Cardiac muscle cell (in vitro differentiated cells and primary cell): ENCODE measurements around the gene SNAPC4. TPM values are rescaled to one million over a fixed set of nuclear protein-coding genes. Genes with fewer than 3 reads are reported as not detected.

Experiments
- DNase-seq, 2 donors: peaks; one replicate each; pipeline versions ENCODE4 v3.0.0 to v3.0.0-alpha.2; 2010 to 2017; ENCODE audit warnings: low read depth in 1 of 2, low spot score in 1 of 2
- H3K27ac ChIP-seq: fragments of 200-600 bp; sonication (generic); 2 replicates; pipeline ENCODE4 v1.5.1; 2016
- H3K27me3 ChIP-seq: fragments of 200-600 bp; sonication (generic); 2 replicates; pipeline ENCODE4 v1.6.0; 2016; ENCODE audit warnings: control low read depth
- H3K36me3 ChIP-seq: fragments of 200-600 bp; sonication (generic); 2 replicates; pipeline ENCODE4 v1.5.1; 2016; ENCODE audit warnings: control low read depth
- H3K4me1 ChIP-seq: fragments of 200-600 bp; sonication (generic); 2 replicates; pipeline ENCODE4 v1.8.1; 2017; ENCODE audit warnings: low read depth, mild to moderate bottlenecking, mixed run types
- H3K4me3 ChIP-seq: fragments of 200-600 bp; sonication (generic); 2 replicates; pipeline ENCODE4 v1.5.1; 2016; ENCODE audit warnings: mild to moderate bottlenecking
- H3K9me3 ChIP-seq: fragments of 200-600 bp; sonication (generic); 2 replicates; pipeline ENCODE4 v1.5.1; 2017; ENCODE audit warnings: low read depth, mild to moderate bottlenecking, control low read depth
- polyA plus RNA-seq: library from polyadenylated mRNA; unstranded; fragments of >200 nt; fragmentation: Nextera tagmentation; extraction: Ambion mirVana; gene quantifications from 2 replicates; pipeline ENCODE4 v1.2.1, GENCODE V29; 2016
- total RNA-seq: library from RNA; depleted of rRNA; stranded (reverse); fragments of >200 nt; gene quantifications from 2 replicates; pipeline ENCODE4 v1.2.3, GENCODE V29; 2016
- TF ChIP-seq, protein P1 (sequence below): IDR thresholded peaks from 2 replicates; pipeline ENCODE4 v1.5.1; 2012; ENCODE audit warnings: low read depth, mild to moderate bottlenecking, low read length

SNAPC4 gene
- total and polyA plus RNA-seq, 2 experiments from 2014 or later: 7.7 to 12.7 TPM

DNA sequence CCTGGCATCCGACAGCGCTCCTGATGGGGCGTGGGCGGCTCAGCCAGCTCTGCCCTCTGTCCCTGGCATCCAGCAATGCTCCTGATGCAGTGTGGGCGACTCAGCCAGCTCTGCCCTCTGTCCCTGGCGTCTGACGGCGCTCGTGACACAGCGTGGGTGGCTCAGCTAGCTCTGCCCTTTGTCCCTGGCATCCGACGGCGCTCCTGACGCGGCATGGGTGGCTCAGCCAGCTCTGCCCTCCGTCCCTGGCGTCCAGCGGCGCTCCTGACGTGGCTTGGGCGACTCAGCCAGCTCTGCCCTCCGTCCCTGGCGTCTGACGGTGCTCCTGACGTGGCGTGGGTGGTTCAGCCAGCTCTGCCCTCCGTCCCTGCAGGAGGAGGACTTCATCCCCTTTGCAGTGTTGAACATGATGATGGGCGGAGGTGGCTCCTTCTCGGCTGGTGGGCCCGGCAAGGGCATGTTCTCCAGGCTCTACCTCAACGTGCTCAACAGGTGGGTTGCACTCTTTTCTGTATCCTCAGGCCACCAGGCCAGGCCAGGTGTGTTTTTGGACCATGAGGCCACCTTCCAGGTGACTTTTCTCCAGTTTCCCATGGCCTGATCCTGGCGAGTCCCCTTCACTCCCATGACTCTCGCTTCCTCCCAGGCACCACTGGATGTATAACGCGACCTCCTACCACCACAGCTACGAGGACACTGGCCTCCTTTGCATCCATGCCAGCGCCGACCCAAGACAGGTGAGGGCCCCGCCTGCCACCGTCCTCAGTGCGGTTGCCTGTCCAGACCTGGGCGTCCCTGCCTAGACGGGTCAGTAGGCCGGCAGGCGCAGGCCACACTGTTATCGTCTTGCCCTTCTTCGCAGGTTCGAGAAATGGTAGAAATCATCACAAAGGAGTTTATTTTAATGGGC is 18.5 kb upstream of the SNAPC4 start:
- no peak for DNase-seq
- H3K36me3 ChIP-seq: peaks cover 58% of the 10 kb centered on the region
- H3K27me3 ChIP-seq: no peaks in the 10 kb centered on the region
- H3K27ac ChIP-seq: no peak overlapping the region
- H3K4me1 ChIP-seq: no peaks in the 10 kb centered on the region
- TF ChIP-seq, protein P1, sequence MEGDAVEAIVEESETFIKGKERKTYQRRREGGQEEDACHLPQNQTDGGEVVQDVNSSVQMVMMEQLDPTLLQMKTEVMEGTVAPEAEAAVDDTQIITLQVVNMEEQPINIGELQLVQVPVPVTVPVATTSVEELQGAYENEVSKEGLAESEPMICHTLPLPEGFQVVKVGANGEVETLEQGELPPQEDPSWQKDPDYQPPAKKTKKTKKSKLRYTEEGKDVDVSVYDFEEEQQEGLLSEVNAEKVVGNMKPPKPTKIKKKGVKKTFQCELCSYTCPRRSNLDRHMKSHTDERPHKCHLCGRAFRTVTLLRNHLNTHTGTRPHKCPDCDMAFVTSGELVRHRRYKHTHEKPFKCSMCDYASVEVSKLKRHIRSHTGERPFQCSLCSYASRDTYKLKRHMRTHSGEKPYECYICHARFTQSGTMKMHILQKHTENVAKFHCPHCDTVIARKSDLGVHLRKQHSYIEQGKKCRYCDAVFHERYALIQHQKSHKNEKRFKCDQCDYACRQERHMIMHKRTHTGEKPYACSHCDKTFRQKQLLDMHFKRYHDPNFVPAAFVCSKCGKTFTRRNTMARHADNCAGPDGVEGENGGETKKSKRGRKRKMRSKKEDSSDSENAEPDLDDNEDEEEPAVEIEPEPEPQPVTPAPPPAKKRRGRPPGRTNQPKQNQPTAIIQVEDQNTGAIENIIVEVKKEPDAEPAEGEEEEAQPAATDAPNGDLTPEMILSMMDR: no peak
- no peaks in the 10 kb centered on the region for H3K9me3 ChIP-seq
- no peak overlapping the region for H3K4me3 ChIP-seq

DNA sequence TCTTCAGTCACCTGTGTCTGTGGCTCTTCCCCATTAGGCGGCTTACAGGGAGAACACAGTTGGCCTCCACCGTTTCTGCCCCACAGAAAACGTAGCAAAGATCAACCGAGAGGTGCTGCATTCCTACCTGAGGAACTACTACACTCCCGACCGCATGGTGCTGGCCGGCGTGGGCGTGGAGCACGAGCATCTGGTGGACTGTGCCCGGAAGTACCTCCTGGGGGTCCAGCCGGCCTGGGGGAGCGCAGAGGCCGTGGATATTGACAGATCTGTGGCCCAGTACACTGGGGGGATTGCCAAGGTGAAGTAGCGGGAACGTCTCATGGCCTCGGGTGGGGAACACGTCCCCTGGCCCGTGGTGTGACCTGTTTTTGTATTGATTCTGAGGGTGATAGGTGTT is 16.9 kb upstream of the SNAPC4 start:
- TF ChIP-seq, protein P1: no peak
- H3K36me3 ChIP-seq: peaks cover 57% of the 10 kb centered on the region
- no peak overlapping the region for H3K27ac ChIP-seq
- H3K4me3 ChIP-seq: no peak overlapping the region
- H3K4me1 ChIP-seq: peaks cover under 1% of the 10 kb centered on the region
- H3K9me3 ChIP-seq: no peaks in the 10 kb centered on the region
- no peak for DNase-seq
- no peaks in the 10 kb centered on the region for H3K27me3 ChIP-seq

DNA sequence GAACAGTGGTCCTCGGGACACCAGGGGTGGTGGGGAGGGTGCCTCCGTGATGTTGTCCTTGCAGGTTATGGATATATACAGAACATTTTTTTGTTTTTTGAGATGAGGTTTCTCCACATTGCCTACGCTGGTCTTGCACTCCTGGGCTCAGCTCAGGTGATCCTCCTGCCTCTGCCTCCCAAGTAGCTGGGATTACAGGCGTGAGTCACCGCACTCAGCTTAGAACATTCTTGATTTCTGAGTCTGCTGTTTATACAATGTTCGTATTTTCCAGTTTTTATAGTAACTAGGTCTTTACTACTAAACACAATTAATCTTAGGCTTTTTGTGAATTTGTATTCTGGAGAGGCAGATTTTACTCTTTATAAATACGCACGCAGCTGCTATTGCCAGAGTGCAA is 16.5 kb upstream of the SNAPC4 start:
- Histone ChIP-seq H3K27me3 (no peaks in the 10 kb centered on the region), H3K4me3 (no peak overlapping the region), H3K9me3 (no peaks in the 10 kb centered on the region), H3K4me1 (peaks cover 6% of the 10 kb centered on the region), H3K27ac (no peak overlapping the region), H3K36me3 (peaks cover 54% of the 10 kb centered on the region)
- TF ChIP-seq, protein P1: no peak
- DNase-seq: no peak

DNA sequence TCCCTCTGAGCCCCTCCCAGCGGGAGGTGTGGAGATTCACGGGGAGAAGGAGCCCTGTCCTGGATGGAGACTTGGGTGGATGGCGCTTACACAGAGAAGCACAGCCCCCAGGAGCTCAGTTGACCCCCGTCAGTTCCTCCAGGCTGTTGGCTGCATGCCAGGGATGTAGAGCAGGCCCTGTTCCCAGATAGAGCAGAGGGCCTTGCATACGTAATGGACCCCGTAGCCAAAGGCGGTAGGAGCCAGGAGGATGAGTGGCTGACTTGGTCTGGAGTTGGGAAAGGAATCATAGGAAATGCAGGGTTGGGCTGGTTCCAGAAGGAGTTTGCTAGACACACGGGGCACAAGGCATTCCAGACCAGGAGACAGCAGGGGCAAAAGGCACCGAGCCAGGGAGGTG is 13.0 kb upstream of the SNAPC4 start:
- DNase-seq: peak in 1 of 2 donors; percentile 49
- peaks cover 12% of the 10 kb centered on the region for H3K4me1 ChIP-seq
- TF ChIP-seq, protein P1: no peak
- no peak overlapping the region for H3K27ac ChIP-seq
- no peaks in the 10 kb centered on the region for H3K27me3 ChIP-seq
- H3K4me3 ChIP-seq: no peak overlapping the region
- peaks cover 35% of the 10 kb centered on the region for H3K36me3 ChIP-seq
- H3K9me3 ChIP-seq: no peaks in the 10 kb centered on the region

DNA sequence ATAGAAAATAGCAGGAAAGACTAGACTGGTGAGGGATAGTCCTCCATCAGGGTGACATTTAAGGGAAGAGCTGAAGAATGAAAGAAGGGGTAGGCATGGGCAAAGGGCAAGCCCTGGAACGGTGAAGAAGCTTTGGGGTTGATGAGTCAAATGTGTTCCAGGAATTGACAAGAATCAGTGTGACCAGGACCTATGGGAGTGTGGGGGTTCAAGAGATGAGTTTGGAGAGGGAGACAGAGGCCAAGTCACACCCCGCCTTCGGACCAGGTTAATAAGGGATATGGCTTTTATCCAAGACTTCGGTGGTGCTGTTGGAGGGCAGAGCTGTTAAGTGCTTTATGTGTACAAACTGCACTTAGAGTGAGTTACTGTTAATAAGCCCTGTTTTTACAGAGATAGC is 11.4 kb upstream of the SNAPC4 start:
- Histone ChIP-seq H3K9me3 (no peaks in the 10 kb centered on the region), H3K36me3 (peaks cover 28% of the 10 kb centered on the region), H3K27me3 (no peaks in the 10 kb centered on the region), H3K4me1 (peaks cover 12% of the 10 kb centered on the region), H3K4me3 (peak overlapping the region; percentile 99), H3K27ac (peak overlapping the region; percentile 99)
- TF ChIP-seq, protein P1: no peak
- no peak for DNase-seq
